Measurements from ENCODE around the gene EML4. TPM values are rescaled to one million over a fixed set of nuclear protein-coding genes. Genes with fewer than 3 reads are reported as not detected.

Gene EML4
- total RNA-seq, 1 experiment from 2014 or later: 38.3 TPM

GRCh38 chr2:42217914-42218313 lies 48.8 kb downstream of the EML4 start:
- H3K4me2 ChIP-seq (ENCODE audit: low read length): no peak overlapping the region
- H3K9me3 ChIP-seq (ENCODE audit: low read length): no peaks in the 10 kb centered on the region
- H3K27me3 ChIP-seq (ENCODE audit: low read length): no peaks in the 10 kb centered on the region
- H3K9me2 ChIP-seq (replicated peaks; ENCODE audit: low read length): no peaks in the 10 kb centered on the region
- POLR2A ChIA-PET (ENCODE audit: unreplicated experiment): no interaction called here
- no peaks in the 10 kb centered on the region for H4K20me1 ChIP-seq (ENCODE audit: low read length)
- H3K36me3 ChIP-seq (ENCODE audit: low read depth, low read length): no peaks in the 10 kb centered on the region
- BruUV-seq (replicated peaks): no TSS peak
- H3F3A ChIP-seq (ENCODE audit: low read length, unreplicated experiment): no peaks in the 10 kb centered on the region
- H3K27ac ChIP-seq (ENCODE audit: low read length): no peak overlapping the region
- CTCF ChIA-PET: no interaction called here
- no peak overlapping the region for H3K9ac ChIP-seq (ENCODE audit: low read length)
- ATAC-seq (no peak), DNase-seq (no peak)
- H3K79me2 ChIP-seq (ENCODE audit: low read length): peaks cover 15% of the 10 kb centered on the region
- TF ChIP-seq CTCF (conservative IDR thresholded peaks at IDR 0.05; ENCODE audit: low read depth, low read length): no peak
- TF ChIP-seq EZH2phosphoT487 (IDR thresholded peaks at IDR 0.05; ENCODE audit: borderline replicate concordance, low read length): no peak
- no peak for TF ChIP-seq EZH2 (IDR thresholded peaks at IDR 0.05; ENCODE audit: low read length, unreplicated experiment)
- H2AFZ ChIP-seq (ENCODE audit: low read length): no peak overlapping the region
- H3K4me1 ChIP-seq (ENCODE audit: insufficient read depth, low read length): no peaks in the 10 kb centered on the region
- H3K4me3 ChIP-seq (ENCODE audit: low read length): no peak overlapping the region
- intact Hi-C loops (cut with micrococcal nuclease): no loop called here

- H3K4me1 ChIP-seq (ENCODE audit: insufficient read depth, low read length): 0 out of 2 replicates have a peak, but pooled peaks cover 7% of the 10 kb centered on the region
- ATAC-seq (no peak), DNase-seq (no peak)
- ChIA-PET CTCF (no interaction called here), POLR2A (ENCODE audit: unreplicated experiment) (no interaction called here)
- intact Hi-C loops (cut with micrococcal nuclease): no loop called here
- no peaks in the 10 kb centered on the region for H3K27me3 ChIP-seq (ENCODE audit: low read length)
- no peak overlapping the region for H3K4me2 ChIP-seq (ENCODE audit: low read length)
- H3K4me3 ChIP-seq (ENCODE audit: low read length): no peak overlapping the region
- no peaks in the 10 kb centered on the region for H3F3A ChIP-seq (ENCODE audit: low read length, unreplicated experiment)
- no peak overlapping the region for H3K9ac ChIP-seq (ENCODE audit: low read length)
- no TSS peak for BruUV-seq (replicated peaks)
- H3K9me3 ChIP-seq (ENCODE audit: low read length): no peaks in the 10 kb centered on the region
- H3K9me2 ChIP-seq (replicated peaks; ENCODE audit: low read length): no peaks in the 10 kb centered on the region
- no peak overlapping the region for H3K27ac ChIP-seq (ENCODE audit: low read length)
- TF ChIP-seq EZH2 (IDR thresholded peaks at IDR 0.05; ENCODE audit: low read length, unreplicated experiment) (no peak), EZH2phosphoT487 (IDR thresholded peaks at IDR 0.05; ENCODE audit: borderline replicate concordance, low read length) (no peak), CTCF (conservative IDR thresholded peaks at IDR 0.05; ENCODE audit: low read depth, low read length) (no peak)
- no peaks in the 10 kb centered on the region for H4K20me1 ChIP-seq (ENCODE audit: low read length)
- H3K79me2 ChIP-seq (ENCODE audit: low read length): peaks cover 17% of the 10 kb centered on the region
- H2AFZ ChIP-seq (ENCODE audit: low read length): no peak overlapping the region
- no peaks in the 10 kb centered on the region for H3K36me3 ChIP-seq (ENCODE audit: low read depth, low read length)
Measured at GRCh38 chr2:42218712-42219111, 49.6 kb downstream of the EML4 start.

GRCh38 chr2:42219160-42219559 lies 50.0 kb downstream of the EML4 start:
- Histone ChIP-seq H3K9ac (ENCODE audit: low read length) (no peak overlapping the region), H3K27ac (ENCODE audit: low read length) (no peak overlapping the region), H3K9me2 (replicated peaks; ENCODE audit: low read length) (no peaks in the 10 kb centered on the region), H3K79me2 (ENCODE audit: low read length) (peaks cover 17% of the 10 kb centered on the region), H2AFZ (ENCODE audit: low read length) (no peak overlapping the region), H3F3A (ENCODE audit: low read length, unreplicated experiment) (no peaks in the 10 kb centered on the region), H4K20me1 (ENCODE audit: low read length) (no peaks in the 10 kb centered on the region), H3K4me3 (ENCODE audit: low read length) (no peak overlapping the region), H3K4me1 (ENCODE audit: insufficient read depth, low read length) (0 out of 2 replicates have a peak, but pooled peaks cover 8% of the 10 kb centered on the region), H3K9me3 (ENCODE audit: low read length) (no peaks in the 10 kb centered on the region), H3K4me2 (ENCODE audit: low read length) (no peak overlapping the region), H3K36me3 (ENCODE audit: low read depth, low read length) (no peaks in the 10 kb centered on the region), H3K27me3 (ENCODE audit: low read length) (no peaks in the 10 kb centered on the region)
- CTCF ChIA-PET: no interaction called here
- intact Hi-C loops (cut with micrococcal nuclease): no loop called here
- DNase-seq (no peak), ATAC-seq (no peak)
- BruUV-seq (replicated peaks): no TSS peak
- POLR2A ChIA-PET (ENCODE audit: unreplicated experiment): no interaction called here
- TF ChIP-seq EZH2 (IDR thresholded peaks at IDR 0.05; ENCODE audit: low read length, unreplicated experiment) (no peak), EZH2phosphoT487 (IDR thresholded peaks at IDR 0.05; ENCODE audit: borderline replicate concordance, low read length) (no peak), CTCF (conservative IDR thresholded peaks at IDR 0.05; ENCODE audit: low read depth, low read length) (no peak)
